ENCODE measurements around the gene RNU7-1. TPM values are rescaled to one million over a fixed set of nuclear protein-coding genes. Genes with fewer than 3 reads are reported as not detected.

RNU7-1 gene
- total RNA-seq, 2 donors from 2014 or later: not detected

DNA sequence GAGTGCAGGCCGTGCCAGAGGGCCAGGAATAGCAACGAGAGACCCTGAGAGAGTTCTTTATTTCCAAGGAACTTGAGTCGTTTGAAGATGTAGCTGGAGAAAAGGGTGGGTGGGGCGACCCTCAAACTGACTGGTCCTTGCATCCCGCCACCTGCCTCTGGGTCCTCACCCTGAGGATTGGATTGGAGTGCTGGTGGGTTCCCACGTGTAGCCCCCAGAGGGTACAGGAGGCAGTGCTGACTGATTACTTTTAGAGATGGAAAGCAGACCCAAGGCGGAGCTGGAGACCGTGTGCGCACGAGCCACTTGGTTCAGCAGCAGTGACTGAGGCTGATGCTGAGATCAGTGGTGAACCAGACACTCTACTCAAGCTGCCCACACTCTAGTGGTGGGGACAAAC lies 34.0 kb downstream of the RNU7-1 start:
- Mint-ChIP-seq H3K27ac (peak overlapping the region; percentile 67), H3K27me3 (no peaks in the 10 kb centered on the region), H3K36me3 (ENCODE audit: low read depth) (no peaks in the 10 kb centered on the region), H3K4me3 (no peak overlapping the region), H3K4me1 (peaks cover 15% of the 10 kb centered on the region)
- no peak for ATAC-seq
- DNase-seq: no peak
- H3K9me3 ChIP-seq (ENCODE audit: control insufficient read depth, low read length, poor library complexity, severe bottlenecking): no peaks in the 10 kb centered on the region

DNA sequence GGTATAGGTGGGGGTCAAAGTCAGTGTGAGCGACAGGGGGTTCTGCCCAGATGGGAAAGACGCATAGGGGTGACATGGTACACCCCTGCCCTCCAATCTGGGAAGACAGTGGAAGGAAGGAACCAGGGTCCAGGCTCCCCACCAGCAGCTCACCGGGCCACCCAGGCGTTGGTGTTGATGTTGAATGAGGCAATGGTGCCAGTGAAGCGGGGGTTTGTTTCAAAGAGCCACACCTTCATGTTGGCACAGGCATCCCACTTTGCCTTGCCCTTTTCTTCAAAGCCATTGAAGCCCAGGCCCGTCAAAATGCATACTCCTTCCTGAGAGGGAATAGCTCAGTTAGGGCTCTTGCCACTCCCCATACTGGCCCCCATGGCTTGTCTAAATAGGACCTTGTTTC lies 34.6 kb downstream of the RNU7-1 start:
- H3K9me3 ChIP-seq (ENCODE audit: control insufficient read depth, low read length, poor library complexity, severe bottlenecking): no peaks in the 10 kb centered on the region
- Mint-ChIP-seq H3K27me3 (no peaks in the 10 kb centered on the region), H3K27ac (peak overlapping the region; percentile 27), H3K4me3 (no peak overlapping the region), H3K36me3 (ENCODE audit: low read depth) (no peaks in the 10 kb centered on the region), H3K4me1 (peaks cover 11% of the 10 kb centered on the region)
- no peak for ATAC-seq
- no peak for DNase-seq

DNA sequence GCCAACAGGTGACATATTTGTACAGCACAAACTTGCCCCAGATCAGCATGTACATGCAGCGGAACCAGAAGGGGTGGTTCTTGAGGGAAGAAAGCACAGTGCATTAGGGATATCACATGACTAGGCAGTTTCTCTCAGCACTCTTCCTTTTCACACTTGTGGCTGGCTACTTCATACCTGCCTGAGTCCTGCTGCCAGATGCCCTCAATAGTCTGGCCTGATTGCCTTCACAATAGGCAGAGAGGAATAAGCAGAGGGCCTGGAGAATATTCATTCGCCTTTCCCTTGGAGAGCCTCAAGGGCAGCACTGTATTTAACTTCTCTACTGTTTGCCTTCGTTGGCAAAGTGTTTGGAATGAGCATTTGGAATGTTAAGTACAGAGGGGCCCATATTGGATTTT lies 35.0 kb downstream of the RNU7-1 start:
- ATAC-seq (no peak), DNase-seq (no peak)
- Mint-ChIP-seq H3K4me3 (no peak overlapping the region), H3K27ac (peak overlapping the region; percentile 27), H3K36me3 (ENCODE audit: low read depth) (no peaks in the 10 kb centered on the region), H3K27me3 (no peaks in the 10 kb centered on the region), H3K4me1 (peaks cover 13% of the 10 kb centered on the region)
- H3K9me3 ChIP-seq (ENCODE audit: control insufficient read depth, low read length, poor library complexity, severe bottlenecking): no peaks in the 10 kb centered on the region

DNA sequence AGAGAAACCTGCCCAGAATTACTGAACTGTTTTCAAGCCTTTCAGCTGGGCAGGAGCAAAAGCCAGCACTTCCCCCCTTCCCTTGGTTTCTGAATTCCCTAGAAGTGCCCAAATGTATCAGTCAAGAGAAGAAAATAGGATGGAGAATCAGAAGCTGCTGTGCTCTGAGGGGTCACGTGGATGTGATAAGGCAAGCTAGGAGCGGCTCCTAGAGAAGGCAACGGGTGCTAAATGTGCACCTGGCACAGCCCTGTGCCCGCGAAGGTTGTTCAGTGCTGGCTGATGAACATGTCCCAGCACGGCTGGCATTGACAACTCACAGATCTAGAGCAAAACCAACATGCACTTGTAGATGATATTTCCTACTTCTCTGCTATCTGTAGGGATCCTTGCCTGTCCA lies 35.4 kb downstream of the RNU7-1 start:
- ATAC-seq (no peak), DNase-seq (no peak)
- H3K27me3 Mint-ChIP-seq: no peaks in the 10 kb centered on the region
- H3K27ac Mint-ChIP-seq: peak overlapping the region; percentile 27
- no peaks in the 10 kb centered on the region for H3K36me3 Mint-ChIP-seq (ENCODE audit: low read depth)
- no peak overlapping the region for H3K4me3 Mint-ChIP-seq
- no peaks in the 10 kb centered on the region for H3K9me3 ChIP-seq (ENCODE audit: control insufficient read depth, low read length, poor library complexity, severe bottlenecking)
- H3K4me1 Mint-ChIP-seq: peaks cover 13% of the 10 kb centered on the region

DNA sequence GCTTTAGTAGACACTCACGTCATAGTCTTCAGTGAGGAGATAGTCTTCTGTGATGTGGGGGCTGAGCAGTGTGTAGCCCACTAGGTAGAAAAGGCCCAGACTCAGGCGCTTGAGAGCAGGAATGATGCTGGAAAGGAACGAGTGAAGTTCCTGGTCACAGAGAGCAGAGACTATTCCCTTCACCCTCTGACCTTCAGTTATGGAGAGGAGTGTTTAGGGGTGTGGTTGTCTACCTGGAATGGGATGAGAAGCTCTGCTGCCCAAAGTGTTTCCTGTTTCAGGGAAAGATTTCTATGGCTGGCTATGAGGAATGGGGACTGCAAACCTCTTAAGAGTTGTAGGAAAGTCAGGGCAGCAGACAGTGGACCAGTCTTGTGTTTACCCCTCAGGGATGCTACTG lies 35.8 kb downstream of the RNU7-1 start:
- Mint-ChIP-seq H3K4me3 (no peak overlapping the region), H3K27ac (peak overlapping the region; percentile 27), H3K27me3 (no peaks in the 10 kb centered on the region), H3K4me1 (peaks cover 13% of the 10 kb centered on the region), H3K36me3 (ENCODE audit: low read depth) (no peaks in the 10 kb centered on the region)
- no peak for DNase-seq
- no peak for ATAC-seq
- H3K9me3 ChIP-seq (ENCODE audit: control insufficient read depth, low read length, poor library complexity, severe bottlenecking): no peaks in the 10 kb centered on the region

DNA sequence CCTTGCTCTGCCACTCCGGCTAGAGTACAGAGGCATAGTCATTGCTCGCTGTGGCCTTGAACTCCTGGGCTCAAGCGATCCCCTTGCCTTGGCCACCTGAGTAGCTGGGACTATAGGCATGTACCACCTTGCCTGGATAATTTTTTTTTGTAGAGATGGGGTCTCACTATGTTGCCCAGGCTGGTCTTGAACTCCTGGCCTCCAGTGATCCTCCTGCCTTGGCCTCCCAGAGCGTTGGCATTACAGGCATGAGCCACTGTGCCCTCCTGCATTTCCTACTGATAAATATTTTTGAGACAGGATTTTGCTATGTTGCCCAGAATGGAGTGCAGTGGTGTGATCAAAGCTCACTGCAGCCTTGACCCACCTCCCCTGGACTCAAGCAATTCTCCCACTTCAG lies 36.5 kb downstream of the RNU7-1 start:
- no peaks in the 10 kb centered on the region for H3K9me3 ChIP-seq (ENCODE audit: control insufficient read depth, low read length, poor library complexity, severe bottlenecking)
- peaks cover 13% of the 10 kb centered on the region for H3K4me1 Mint-ChIP-seq
- DNase-seq (no peak), ATAC-seq (no peak)
- H3K27ac Mint-ChIP-seq: no peak overlapping the region
- no peak overlapping the region for H3K4me3 Mint-ChIP-seq
- H3K36me3 Mint-ChIP-seq (ENCODE audit: low read depth): no peaks in the 10 kb centered on the region
- no peaks in the 10 kb centered on the region for H3K27me3 Mint-ChIP-seq

DNA sequence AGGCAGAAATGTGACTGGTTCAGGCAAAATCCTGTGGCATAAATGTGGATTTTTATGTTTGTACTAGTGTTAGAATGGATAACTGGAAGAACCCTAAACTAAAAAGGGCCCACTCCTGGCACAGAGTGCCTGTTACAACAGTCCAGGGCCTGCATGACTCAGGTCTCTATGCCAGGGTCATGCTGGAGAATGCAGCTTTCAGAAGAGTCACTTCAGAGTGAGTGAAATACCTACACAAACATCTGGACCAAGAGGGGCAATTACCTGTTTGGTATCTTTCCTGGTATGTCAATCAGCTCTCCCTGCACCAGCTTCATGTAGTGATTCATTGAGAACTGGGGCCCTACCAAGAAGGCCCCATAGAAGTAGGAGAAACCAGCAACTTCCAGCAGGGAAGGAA lies 37.1 kb downstream of the RNU7-1 start:
- no peak overlapping the region for H3K27ac Mint-ChIP-seq
- no peak for DNase-seq
- no peaks in the 10 kb centered on the region for H3K36me3 Mint-ChIP-seq (ENCODE audit: low read depth)
- no peak overlapping the region for H3K4me3 Mint-ChIP-seq
- peaks cover 13% of the 10 kb centered on the region for H3K4me1 Mint-ChIP-seq
- H3K27me3 Mint-ChIP-seq: no peaks in the 10 kb centered on the region
- ATAC-seq: no peak
- H3K9me3 ChIP-seq (ENCODE audit: control insufficient read depth, low read length, poor library complexity, severe bottlenecking): no peaks in the 10 kb centered on the region

DNA sequence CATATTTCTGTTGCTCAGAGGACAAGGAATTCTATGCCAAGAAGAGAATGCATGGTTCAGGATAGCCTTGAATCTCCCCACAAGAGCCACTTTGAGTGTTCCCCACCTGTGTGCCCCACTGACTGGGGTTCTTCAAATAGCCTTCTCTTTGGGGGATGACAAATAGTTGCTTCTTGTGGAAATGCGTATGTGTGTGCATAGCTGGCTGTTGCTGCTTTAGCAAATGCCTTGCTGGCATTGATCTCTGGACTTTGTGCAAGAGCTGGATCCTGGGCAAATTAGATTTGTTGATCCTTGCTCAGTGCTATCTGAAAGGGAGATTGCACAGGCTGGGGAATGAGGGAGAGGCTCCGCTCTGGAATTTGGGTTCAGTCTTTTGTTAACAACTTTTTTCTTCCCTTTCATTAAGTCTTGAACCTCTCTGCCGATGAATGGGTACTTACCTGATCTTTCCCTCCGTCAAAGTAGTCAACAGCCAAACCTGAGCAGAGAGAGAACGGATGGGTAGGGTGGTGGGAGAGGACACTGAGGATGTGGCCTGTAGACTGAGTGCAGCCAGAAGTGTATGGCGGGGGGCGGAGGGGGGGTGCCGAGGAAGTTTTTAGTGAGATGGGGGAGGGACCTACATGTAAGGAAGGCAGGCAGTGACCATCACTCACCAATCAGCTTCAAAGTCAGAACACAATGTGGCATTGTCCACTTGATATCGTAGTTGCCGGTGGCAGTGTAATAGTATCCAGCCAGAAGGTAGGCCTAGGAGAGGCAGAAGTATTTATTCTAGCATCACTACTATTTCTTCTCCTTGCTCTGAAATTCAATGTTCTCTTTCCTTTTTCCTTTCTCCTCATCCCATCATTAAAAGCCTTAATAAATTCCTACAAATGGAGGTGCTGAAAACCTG lies 37.8 kb downstream of the RNU7-1 start:
- DNase-seq: no peak
- no peak for ATAC-seq
- Mint-ChIP-seq H3K27ac (peak overlapping the region; percentile 49), H3K4me3 (no peak overlapping the region), H3K4me1 (peaks cover 15% of the 10 kb centered on the region), H3K36me3 (ENCODE audit: low read depth) (no peaks in the 10 kb centered on the region), H3K27me3 (no peaks in the 10 kb centered on the region)
- H3K9me3 ChIP-seq (ENCODE audit: control insufficient read depth, low read length, poor library complexity, severe bottlenecking): no peaks in the 10 kb centered on the region

DNA sequence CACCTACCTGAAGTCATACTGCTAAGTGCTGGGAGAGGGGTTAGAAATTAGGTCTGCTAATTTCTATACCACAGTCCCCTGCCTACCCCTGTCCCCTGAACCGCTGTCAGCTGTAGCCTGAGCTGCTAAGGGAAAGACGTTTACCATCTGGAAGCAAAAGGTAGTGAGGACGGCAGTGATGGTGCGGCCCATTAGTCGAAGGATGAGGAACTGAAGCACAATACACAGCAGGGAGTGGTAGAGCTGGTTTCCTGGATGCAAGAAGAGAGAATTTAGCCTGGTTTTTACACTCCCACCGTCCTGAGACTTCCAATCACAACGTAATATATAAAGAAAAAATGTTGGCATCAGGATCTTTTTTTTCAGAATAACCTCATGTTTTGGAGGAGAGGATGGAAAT lies 38.9 kb downstream of the RNU7-1 start:
- Mint-ChIP-seq H3K4me1 (peaks cover 8% of the 10 kb centered on the region), H3K4me3 (no peak overlapping the region), H3K27ac (peak overlapping the region; percentile 49), H3K27me3 (no peaks in the 10 kb centered on the region), H3K36me3 (ENCODE audit: low read depth) (no peaks in the 10 kb centered on the region)
- H3K9me3 ChIP-seq (ENCODE audit: control insufficient read depth, low read length, poor library complexity, severe bottlenecking): no peaks in the 10 kb centered on the region
- ATAC-seq (no peak), DNase-seq (no peak)

DNA sequence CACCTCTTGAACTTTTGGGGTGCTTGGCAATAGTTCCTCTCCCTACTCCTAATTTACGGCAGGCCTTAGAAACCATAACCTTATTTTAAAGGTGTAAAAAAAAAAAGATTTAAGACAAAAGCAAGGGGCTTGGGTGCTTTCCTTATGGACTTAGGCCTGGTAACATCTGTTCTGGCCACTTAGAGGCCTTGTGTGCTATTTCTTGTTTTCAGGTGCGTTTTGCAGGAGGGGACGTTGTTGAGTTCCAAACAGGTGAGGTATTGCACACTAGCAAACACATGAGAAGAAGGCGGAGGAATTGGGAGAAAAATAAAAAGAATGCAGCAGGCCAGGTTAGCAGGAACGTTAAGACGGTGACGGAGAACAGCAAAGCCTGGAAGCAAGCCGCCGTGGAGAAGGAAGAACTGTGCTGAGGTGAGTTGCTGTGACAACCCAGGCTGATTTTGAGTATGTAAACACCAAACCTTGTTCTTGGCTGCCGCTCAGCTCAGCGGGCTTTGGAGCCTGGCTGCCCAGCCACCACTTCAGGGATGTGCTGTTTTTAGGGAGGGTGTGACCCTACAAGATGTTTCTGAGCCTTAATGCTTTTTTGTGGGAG lies 44.4 kb downstream of the RNU7-1 start:
- ATAC-seq (no peak), DNase-seq (no peak)
- Mint-ChIP-seq H3K27ac (no peak overlapping the region), H3K4me1 (peaks cover 5% of the 10 kb centered on the region), H3K27me3 (no peaks in the 10 kb centered on the region), H3K4me3 (no peak overlapping the region), H3K36me3 (ENCODE audit: low read depth) (peaks cover 6% of the 10 kb centered on the region)
- H3K9me3 ChIP-seq (ENCODE audit: control insufficient read depth, low read length, poor library complexity, severe bottlenecking): no peaks in the 10 kb centered on the region

Other genes starting within 250 kb of the RNU7-1 start
- gene PIANP, start 243.0 kb upstream of the RNU7-1 start, total RNA-seq: 1 to 10 TPM; 1.3 to 1.9 TPM
- 10 to 100 TPM; 13.9 to 17.9 TPM for gene COPS7A, start 219.8 kb upstream of the RNU7-1 start, total RNA-seq
- 100 to 1,000 TPM; 104 to 108 TPM for gene MLF2, start 190.7 kb upstream of the RNU7-1 start, total RNA-seq
- 10 to 100 TPM in 1 of 2 donors, 1 to 10 TPM in 1; 7.0 to 12.0 TPM for gene PTMS, start 177.5 kb upstream of the RNU7-1 start, total RNA-seq
- 1 to 10 TPM; 3.8 to 4.6 TPM for gene LAG3, start 171.3 kb upstream of the RNU7-1 start, total RNA-seq
- gene CD4, start 154.3 kb upstream of the RNU7-1 start, total RNA-seq: 100 to 1,000 TPM; 187 to 205 TPM
- under 1 TPM in 1 of 2 donors, not detected in 1; 0.63 TPM for gene GPR162, start 122.0 kb upstream of the RNU7-1 start, total RNA-seq
- gene P3H3, start 115.4 kb upstream of the RNU7-1 start, total RNA-seq: 1 to 10 TPM in 1 of 2 donors, under 1 TPM in 1; 0.97 to 1.3 TPM
- gene GNB3, start 102.9 kb upstream of the RNU7-1 start, total RNA-seq: under 1 TPM; 0.26 to 0.45 TPM
- under 1 TPM; 0.65 to 0.87 TPM for gene CDCA3, start 92.5 kb upstream of the RNU7-1 start, total RNA-seq
- gene USP5, start 91.7 kb upstream of the RNU7-1 start, total RNA-seq: 10 to 100 TPM; 65.7 to 76.1 TPM
- 100 to 1,000 TPM; 140 to 144 TPM for gene TPI1, start 76.3 kb upstream of the RNU7-1 start, total RNA-seq
- 1 to 10 TPM; 6.7 to 8.7 TPM for gene SPSB2, start 70.5 kb upstream of the RNU7-1 start, total RNA-seq
- gene LRRC23, start 39.0 kb upstream of the RNU7-1 start, total RNA-seq: 10 to 100 TPM in 1 of 2 donors, 1 to 10 TPM in 1; 7.3 to 13.4 TPM
- gene ENO2, start 29.2 kb upstream of the RNU7-1 start, total RNA-seq: 10 to 100 TPM; 80.2 to 80.7 TPM
- 10 to 100 TPM; 24.1 to 28.9 TPM for gene ATN1, start 15.9 kb upstream of the RNU7-1 start, total RNA-seq
- 100 to 1,000 TPM; 192 to 226 TPM for gene C12orf57, start 206 bp downstream of the RNU7-1 start, total RNA-seq
- 100 to 1,000 TPM; 115 to 177 TPM for gene PTPN6, start 7.5 kb downstream of the RNU7-1 start, total RNA-seq
- 100 to 1,000 TPM; 145 to 150 TPM for gene PHB2, start 26.8 kb downstream of the RNU7-1 start, total RNA-seq
- 10 to 100 TPM; 36.2 to 36.9 TPM for gene EMG1, start 27.1 kb downstream of the RNU7-1 start, total RNA-seq
- gene LPCAT3, start 74.7 kb downstream of the RNU7-1 start, total RNA-seq: 10 to 100 TPM; 34.3 to 45.2 TPM
- gene C1S, start 116.9 kb downstream of the RNU7-1 start, total RNA-seq: 1 to 10 TPM; 2.9 to 3.0 TPM
- 1 to 10 TPM; 3.4 to 7.2 TPM for gene C1R, start 148.6 kb downstream of the RNU7-1 start, total RNA-seq
- gene C1RL, start 165.4 kb downstream of the RNU7-1 start, total RNA-seq: 10 to 100 TPM; 21.4 to 27.2 TPM
- gene RBP5, start 185.1 kb downstream of the RNU7-1 start, total RNA-seq: not detected
- gene CLSTN3, start 186.6 kb downstream of the RNU7-1 start, total RNA-seq: 10 to 100 TPM; 45.8 to 62.6 TPM
- 10 to 100 TPM; 13.1 to 14.6 TPM for gene PEX5, start 245.9 kb downstream of the RNU7-1 start, total RNA-seq